ENCODE data around the gene RAB44. TPM values are rescaled to one million over a fixed set of nuclear protein-coding genes. Genes with fewer than 3 reads are reported as not detected.

Gene RAB44
- total RNA-seq, 1 donor from 2014 or later: under 0.01 TPM

DNA sequence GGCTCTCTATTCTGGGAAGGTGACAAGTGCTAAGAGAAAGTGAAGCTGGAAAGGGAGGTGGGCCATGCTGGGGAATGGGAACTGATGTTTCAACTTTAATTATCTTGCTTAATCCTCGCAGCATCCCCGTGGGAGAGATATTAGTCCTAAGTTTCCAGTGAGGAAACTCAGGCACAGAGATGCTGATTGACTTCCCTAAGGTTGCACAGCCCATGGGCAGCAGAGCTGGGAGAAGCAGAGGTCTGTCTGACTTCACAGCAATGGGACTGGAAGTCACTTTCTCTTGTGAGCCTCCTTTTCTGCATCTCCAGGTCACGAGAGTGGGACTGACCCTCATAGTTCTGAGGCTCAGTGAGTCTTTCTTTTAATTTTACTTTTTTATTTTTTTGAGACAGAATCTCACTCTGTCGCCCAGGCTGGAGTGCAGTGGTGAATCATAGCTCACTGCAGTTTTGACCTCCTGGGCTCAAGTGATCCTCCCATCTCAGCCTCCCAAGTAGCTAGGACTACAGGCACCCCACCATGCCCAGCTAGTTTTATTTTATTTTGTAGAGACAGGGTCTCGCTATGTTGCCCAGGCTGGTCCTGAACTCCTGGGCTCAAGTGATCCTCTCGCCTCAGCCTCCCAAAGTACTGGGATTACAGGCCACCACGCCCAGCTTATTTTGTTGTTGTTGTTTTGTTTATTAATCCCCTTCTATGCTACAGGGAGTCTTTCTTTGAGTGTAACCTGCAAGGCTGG lies 2.6 kb downstream of the RAB44 start:
- Histone ChIP-seq H3K36me3 (ENCODE audit: control insufficient read depth, insufficient read depth, low read length) (no peaks in the 10 kb centered on the region), H3K27me3 (ENCODE audit: control insufficient read depth, insufficient read depth, low read length) (no peaks in the 10 kb centered on the region), H3K4me3 (ENCODE audit: low read depth, low read length) (no peak overlapping the region)
- FAIRE-seq (no peak), DNase-seq (ENCODE audit: low read depth) (no peak)
- TF ChIP-seq, protein P1, sequence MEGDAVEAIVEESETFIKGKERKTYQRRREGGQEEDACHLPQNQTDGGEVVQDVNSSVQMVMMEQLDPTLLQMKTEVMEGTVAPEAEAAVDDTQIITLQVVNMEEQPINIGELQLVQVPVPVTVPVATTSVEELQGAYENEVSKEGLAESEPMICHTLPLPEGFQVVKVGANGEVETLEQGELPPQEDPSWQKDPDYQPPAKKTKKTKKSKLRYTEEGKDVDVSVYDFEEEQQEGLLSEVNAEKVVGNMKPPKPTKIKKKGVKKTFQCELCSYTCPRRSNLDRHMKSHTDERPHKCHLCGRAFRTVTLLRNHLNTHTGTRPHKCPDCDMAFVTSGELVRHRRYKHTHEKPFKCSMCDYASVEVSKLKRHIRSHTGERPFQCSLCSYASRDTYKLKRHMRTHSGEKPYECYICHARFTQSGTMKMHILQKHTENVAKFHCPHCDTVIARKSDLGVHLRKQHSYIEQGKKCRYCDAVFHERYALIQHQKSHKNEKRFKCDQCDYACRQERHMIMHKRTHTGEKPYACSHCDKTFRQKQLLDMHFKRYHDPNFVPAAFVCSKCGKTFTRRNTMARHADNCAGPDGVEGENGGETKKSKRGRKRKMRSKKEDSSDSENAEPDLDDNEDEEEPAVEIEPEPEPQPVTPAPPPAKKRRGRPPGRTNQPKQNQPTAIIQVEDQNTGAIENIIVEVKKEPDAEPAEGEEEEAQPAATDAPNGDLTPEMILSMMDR (IDR thresholded peaks at IDR 0.05; ENCODE audit: insufficient read depth, low read length, severe bottlenecking): no peak

DNA sequence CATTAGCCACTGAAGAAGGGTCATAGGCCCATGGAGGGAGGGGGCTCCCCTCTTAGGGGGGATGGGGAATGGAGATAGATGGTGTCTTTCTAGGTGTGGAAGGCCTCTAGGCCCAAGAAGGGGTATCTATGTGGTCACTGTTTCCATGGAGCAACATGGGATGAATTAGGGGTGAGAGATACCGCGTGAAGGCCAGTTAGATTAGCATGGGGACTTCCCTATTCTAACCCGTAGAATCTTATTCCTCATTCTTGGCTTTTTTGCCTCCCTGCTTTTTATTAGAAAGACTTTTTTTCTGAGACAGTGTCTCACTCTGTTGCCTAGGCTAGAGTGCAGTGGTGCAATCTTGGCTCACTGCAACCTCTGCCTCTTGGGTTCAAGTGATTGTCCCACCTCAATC lies 3.2 kb downstream of the RAB44 start:
- DNase-seq (ENCODE audit: low read depth) (no peak), FAIRE-seq (no peak)
- H3K36me3 ChIP-seq (ENCODE audit: control insufficient read depth, insufficient read depth, low read length): no peaks in the 10 kb centered on the region
- H3K4me3 ChIP-seq (ENCODE audit: low read depth, low read length): no peak overlapping the region
- H3K27me3 ChIP-seq (ENCODE audit: control insufficient read depth, insufficient read depth, low read length): no peaks in the 10 kb centered on the region
- TF ChIP-seq, protein P1 (IDR thresholded peaks at IDR 0.05; ENCODE audit: insufficient read depth, low read length, severe bottlenecking): no peak

DNA sequence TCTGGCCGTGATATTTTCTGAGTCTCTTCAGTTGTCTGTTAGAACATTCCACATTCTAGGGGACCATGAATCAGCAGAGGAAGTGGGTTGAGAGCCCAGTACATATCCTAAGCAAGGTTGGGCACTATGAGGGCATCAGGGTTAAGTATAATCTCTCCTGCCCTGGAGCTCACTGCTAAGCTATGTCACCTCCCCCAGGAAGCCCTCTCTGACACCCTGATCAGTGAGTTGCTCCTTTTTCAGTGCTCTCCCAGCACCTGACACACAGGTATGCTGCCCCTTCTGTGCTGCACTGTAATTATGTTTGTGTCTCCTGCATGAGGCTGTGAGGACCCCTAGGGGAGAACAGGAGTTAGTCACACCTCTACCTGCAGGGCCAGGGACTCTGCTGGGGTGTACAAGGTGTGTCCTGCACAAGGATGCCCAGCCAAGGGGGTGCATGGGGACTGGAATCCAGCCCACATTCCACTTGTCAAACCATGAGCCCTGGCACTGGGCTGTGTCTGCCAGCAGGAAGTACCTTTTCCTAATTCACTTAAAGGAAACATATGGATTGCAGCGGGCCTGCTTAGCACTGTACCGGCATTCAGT lies 3.9 kb downstream of the RAB44 start:
- TF ChIP-seq, protein P1 (IDR thresholded peaks at IDR 0.05; ENCODE audit: insufficient read depth, low read length, severe bottlenecking): peak; percentile 35
- FAIRE-seq: peak; percentile 93
- Histone ChIP-seq H3K27me3 (ENCODE audit: control insufficient read depth, insufficient read depth, low read length) (no peaks in the 10 kb centered on the region), H3K4me3 (ENCODE audit: low read depth, low read length) (no peak overlapping the region), H3K36me3 (ENCODE audit: control insufficient read depth, insufficient read depth, low read length) (no peaks in the 10 kb centered on the region)
- peak; percentile 52 for DNase-seq (ENCODE audit: low read depth)

DNA sequence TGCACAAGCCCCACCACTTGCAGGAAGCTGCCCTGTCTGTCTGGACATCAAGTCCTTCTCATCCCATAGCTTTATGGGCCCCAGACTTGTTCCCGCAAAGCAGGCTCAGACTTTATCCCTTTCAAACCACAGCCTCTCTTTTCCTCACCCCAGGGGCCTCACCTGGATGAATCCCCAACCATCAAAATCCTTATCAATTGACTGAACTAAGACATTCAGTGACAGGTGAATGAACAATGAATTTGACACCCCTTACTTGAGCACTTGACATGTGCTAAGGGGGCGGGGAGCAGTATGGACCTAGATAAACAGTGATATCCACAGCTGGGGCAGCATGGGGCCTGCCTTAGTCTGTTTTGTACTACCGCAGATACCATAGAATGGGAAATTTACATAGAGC lies 5.0 kb downstream of the RAB44 start:
- TF ChIP-seq, protein P1 (IDR thresholded peaks at IDR 0.05; ENCODE audit: insufficient read depth, low read length, severe bottlenecking): no peak
- DNase-seq (ENCODE audit: low read depth) (no peak), FAIRE-seq (no peak)
- Histone ChIP-seq H3K4me3 (ENCODE audit: low read depth, low read length) (no peak overlapping the region), H3K36me3 (ENCODE audit: control insufficient read depth, insufficient read depth, low read length) (no peaks in the 10 kb centered on the region), H3K27me3 (ENCODE audit: control insufficient read depth, insufficient read depth, low read length) (no peaks in the 10 kb centered on the region)

DNA sequence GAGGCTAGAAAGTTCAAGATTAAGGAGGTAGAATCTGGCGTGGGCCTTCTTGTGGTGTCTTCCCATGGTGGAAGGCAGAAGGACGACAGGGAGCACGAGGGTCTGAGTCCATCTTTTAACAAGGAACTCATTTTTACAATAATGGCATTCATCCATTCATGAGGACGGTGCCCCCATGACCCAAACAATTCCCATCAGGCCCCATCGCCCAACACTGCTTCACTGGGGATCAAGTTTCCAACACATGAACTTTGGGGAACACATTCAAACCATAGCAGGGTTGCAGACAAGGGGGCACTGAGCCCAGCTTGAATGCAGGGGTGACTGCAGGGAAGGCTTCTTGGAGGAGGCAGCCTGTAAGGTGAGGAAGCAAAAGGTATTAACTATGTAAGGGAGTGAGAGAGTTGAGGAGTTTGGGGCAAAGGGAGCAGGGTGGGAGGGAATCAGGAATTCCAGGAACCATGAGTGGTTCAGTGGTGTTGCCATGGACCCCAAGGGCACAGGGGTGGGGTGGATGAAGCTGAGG lies 5.5 kb downstream of the RAB44 start:
- no peaks in the 10 kb centered on the region for H3K27me3 ChIP-seq (ENCODE audit: control insufficient read depth, insufficient read depth, low read length)
- H3K36me3 ChIP-seq (ENCODE audit: control insufficient read depth, insufficient read depth, low read length): no peaks in the 10 kb centered on the region
- TF ChIP-seq, protein P1 (IDR thresholded peaks at IDR 0.05; ENCODE audit: insufficient read depth, low read length, severe bottlenecking): no peak
- H3K4me3 ChIP-seq (ENCODE audit: low read depth, low read length): no peak overlapping the region
- FAIRE-seq (no peak), DNase-seq (ENCODE audit: low read depth) (no peak)
